GM12875 (cell line): ENCODE measurements around the gene CANT1.

Experiments
- H3K4me3 ChIP-seq: one replicate; pipeline ENCODE4 v1.5.1; 2011; ENCODE audit warnings: low read depth, low read length, control low read depth
- TF ChIP-seq, protein P1 (sequence below): IDR thresholded peaks from 2 replicates; pipeline ENCODE4 v1.5.1; 2011; ENCODE audit warnings: low read depth, mild to moderate bottlenecking, control low read depth, inconsistent platforms, low read length, moderate library complexity, borderline replicate concordance; ENCODE audit not compliant: insufficient read depth

CANT1 gene

GRCh38 chr17:78970834-78971755 is 38.5 kb downstream of the CANT1 start:
- TF ChIP-seq, protein P1, sequence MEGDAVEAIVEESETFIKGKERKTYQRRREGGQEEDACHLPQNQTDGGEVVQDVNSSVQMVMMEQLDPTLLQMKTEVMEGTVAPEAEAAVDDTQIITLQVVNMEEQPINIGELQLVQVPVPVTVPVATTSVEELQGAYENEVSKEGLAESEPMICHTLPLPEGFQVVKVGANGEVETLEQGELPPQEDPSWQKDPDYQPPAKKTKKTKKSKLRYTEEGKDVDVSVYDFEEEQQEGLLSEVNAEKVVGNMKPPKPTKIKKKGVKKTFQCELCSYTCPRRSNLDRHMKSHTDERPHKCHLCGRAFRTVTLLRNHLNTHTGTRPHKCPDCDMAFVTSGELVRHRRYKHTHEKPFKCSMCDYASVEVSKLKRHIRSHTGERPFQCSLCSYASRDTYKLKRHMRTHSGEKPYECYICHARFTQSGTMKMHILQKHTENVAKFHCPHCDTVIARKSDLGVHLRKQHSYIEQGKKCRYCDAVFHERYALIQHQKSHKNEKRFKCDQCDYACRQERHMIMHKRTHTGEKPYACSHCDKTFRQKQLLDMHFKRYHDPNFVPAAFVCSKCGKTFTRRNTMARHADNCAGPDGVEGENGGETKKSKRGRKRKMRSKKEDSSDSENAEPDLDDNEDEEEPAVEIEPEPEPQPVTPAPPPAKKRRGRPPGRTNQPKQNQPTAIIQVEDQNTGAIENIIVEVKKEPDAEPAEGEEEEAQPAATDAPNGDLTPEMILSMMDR, result peak; percentile 81
- no peak overlapping the region for H3K4me3 ChIP-seq

DNA sequence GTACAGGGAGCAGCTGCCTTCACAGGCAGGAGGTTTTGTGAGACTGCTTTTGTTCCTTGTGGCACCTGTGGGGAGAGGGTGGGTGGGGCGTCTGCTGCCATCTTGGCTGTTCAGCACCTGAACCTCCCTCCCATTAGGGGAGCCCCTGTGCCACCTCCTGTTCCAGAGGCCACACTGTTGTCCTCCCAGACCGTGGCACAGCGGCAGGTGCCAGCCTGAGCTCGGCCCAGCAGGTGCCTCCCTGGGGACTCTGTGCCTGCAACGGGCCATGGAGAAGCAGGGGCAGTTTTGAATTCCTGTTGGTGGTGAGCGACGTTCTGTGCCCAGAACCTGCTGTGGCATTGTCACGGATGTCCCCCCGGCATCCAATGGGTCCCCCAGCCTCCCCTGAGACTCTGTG is 39.7 kb downstream of the CANT1 start:
- TF ChIP-seq, protein P1, result no peak
- no peak overlapping the region for H3K4me3 ChIP-seq

- TF ChIP-seq, protein P1, result no peak
These were observed 41.7 kb downstream of the CANT1 start for GRCh38 chr17:78967782-78968362.

DNA sequence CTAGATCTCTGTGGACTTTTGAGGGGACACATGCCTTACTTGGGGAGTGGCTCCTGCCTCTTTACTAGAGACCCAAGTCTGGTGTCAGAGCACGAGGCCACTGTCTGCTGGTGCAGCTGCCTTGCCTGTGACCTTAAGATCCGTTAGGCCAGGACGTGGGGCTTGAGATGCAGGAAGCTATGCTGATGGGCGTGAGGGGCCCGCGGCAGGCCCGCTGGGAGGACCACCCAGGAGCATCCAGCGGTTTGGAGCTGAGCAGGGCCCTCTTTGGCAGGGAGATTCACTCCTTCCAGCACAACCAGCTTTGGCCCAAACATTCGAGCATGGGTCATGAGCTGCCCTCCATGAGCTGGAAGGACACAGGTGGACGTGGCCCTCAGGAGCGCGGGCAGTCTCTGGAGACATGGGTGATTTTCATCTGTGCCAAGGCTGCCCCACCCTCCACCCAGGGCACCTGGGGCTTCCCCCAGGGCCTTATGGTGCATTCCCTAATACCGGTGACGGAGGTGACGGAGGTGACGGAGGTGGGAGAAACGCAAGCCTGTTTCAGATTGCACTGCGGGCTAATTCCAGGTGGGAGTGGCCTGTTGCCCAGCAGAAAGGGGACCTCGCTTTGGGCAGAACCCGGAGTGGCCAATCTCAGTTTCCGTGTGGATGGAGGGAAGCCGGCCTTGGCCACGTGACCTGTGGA is 42.5 kb downstream of the CANT1 start:
- TF ChIP-seq, protein P1, result no peak
- H3K4me3 ChIP-seq, result no peak overlapping the region

More at GRCh38 chr17:78967782-78968362, 41.7 kb downstream of the CANT1 start:
- H3K4me3 ChIP-seq, result no peak overlapping the region

- H3K4me3 ChIP-seq, result no peak overlapping the region
- TF ChIP-seq, protein P1, result no peak
These were observed 43.3 kb downstream of the CANT1 start for GRCh38 chr17:78966123-78966813.

DNA sequence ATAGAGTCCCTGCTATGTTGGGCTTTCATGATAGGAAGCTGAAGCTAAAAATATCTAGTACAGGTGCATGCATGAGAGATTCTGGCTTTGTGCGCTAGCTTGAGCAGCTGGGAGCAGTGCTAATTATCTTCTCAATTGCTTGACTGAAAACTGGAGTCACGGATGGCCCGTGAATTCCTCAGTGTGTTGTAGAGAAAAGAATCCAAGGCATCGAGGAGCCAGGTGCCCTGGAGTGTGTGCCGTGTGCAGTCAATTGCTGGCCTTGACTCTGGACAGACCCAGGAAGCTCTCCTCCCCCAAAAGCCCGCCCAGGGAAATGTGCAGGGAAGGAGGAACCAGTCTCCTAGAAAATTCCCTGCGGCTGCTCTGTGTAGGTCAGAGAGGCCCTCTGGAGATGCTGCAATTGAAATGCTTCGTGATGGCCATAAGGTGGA is 44.1 kb downstream of the CANT1 start:
- TF ChIP-seq, protein P1, result no peak
- H3K4me3 ChIP-seq, result no peak overlapping the region
